ENCODE measurements around the gene PARD3.

Gene PARD3

GRCh38 chr10:34193931-34194626 lies 621.0 kb downstream of the PARD3 start:
- DNase-seq: no peak

DNA sequence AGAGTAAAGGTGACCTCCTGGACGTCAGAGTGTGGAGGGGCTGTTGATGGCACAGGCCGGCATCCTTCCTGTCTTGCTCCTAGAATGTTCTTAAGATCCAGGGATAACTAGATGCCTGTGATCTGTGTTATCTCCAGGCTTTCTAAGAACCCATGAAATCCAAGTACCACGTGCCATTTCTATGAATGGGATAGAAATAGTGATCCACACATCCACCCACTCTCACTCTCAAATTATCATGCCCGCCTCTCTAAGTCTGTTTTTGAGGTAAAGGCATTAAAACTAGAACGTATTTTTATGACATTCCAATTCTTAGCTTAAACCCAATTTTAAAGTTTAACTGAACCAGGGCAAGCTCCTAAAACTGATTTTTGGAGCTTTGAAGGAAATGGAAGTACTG lies 622.5 kb downstream of the PARD3 start:
- DNase-seq: no peak

DNA sequence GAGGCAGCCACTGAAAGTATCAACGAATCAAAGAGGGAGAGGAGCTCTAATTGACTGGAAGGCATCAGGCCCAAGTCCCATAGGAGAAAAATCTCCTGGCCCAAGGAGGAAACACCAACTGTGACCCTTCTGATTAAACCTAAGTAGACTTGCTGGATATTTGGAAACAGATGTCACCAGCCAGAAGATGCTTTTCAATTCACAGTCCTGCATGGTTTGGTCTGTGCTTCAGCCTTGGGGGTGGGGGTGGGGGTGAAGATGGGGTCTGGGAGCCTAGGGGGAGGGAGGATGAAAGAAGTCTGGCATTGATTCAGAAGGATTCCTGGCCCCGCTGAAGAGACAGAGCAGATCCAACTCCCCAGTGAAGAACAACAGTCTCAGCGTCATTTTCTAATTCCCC lies 623.7 kb downstream of the PARD3 start:
- no peak for DNase-seq

GRCh38 chr10:34190580-34190979 lies 624.5 kb downstream of the PARD3 start:
- DNase-seq: no peak

- DNase-seq: no peak
Measured at GRCh38 chr10:34189830-34190229, 625.3 kb downstream of the PARD3 start.

DNA sequence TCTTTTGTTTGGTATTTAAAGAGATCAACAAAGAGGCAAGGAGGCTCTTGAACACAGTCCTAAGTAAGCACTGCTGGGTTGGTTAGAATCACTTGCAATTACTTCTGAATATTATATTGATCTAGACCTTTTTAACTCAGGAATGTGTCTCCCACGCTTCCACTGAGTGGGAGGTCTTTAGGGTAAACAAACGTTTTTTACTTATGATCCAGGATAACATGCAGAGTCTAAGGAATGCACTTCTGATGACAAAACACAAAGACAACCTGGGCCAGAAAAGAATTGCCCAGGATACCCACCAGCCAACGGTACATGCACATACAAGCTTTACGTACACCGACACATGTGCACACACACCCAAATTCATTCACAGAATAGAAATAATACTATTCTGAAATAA lies 626.9 kb downstream of the PARD3 start:
- DNase-seq: no peak

DNA sequence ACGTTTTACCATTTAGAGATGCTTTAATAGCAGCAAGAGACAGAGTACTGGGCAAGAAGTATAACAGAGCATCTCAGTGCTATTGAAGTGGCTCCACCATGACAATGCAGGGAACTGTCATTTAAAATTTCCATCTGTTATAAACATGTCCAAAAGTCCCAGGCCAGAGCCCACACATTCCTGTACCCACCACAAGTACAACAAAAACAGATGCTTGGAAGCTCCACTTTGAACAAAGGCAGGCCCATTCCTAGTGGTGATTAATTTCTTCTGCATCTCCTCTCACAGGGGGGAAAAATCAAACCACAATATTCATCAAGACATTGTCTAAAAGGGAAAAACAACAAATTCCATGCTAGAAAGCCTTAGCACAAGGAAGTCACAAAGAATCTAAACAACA lies 627.9 kb downstream of the PARD3 start:
- DNase-seq: no peak

GRCh38 chr10:34186745-34187144 lies 628.4 kb downstream of the PARD3 start:
- DNase-seq: no peak

DNA sequence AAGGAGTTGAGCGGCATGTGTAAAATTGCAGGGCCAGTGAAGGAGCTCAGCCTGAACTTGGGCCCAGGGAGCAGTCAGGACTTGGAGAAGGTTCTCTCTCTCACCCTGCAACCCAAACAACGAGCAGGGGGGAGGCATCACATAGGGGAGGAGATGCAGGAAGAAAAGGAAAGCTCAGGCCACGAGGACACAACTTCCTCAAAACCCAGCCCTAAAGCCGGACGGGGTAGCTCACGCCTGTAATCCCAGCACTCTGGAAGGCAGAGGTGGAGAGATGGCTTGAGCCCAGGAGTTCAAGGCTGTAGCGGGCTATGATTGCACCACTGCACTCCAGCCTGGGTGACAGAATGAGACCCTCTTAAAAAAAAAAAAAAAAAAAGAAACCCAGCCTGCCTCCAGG lies 629.1 kb downstream of the PARD3 start:
- DNase-seq: no peak

- no peak for DNase-seq
Measured at GRCh38 chr10:34184939-34185386, 630.1 kb downstream of the PARD3 start.

- DNase-seq: no peak
Measured at GRCh38 chr10:34184397-34184796, 630.7 kb downstream of the PARD3 start.

- no peak for DNase-seq
Measured at GRCh38 chr10:34183016-34183796, 631.9 kb downstream of the PARD3 start.

- no peak for DNase-seq
Measured at GRCh38 chr10:34181553-34182300, 633.4 kb downstream of the PARD3 start.

DNA sequence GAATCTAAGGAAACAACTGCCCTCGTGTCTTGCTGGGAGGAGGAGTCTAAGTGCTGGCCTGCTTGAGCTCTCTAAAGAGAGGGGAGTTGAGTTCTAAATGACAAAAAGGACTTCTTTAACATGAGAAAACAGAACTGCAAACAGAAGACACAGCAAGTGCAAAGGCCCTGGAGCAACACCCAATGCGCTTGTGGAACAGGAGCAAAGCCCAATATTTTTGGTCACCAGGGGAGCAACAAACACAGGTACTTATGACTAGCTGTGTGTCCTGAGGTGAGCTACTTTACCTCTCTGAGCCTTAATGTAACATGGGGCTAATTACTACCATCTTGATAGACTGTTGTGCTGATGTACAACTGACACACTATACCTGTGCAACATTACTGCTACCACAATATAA lies 634.3 kb downstream of the PARD3 start:
- no peak for DNase-seq

- DNase-seq: no peak
Measured at GRCh38 chr10:34179280-34179679, 635.8 kb downstream of the PARD3 start.

DNA sequence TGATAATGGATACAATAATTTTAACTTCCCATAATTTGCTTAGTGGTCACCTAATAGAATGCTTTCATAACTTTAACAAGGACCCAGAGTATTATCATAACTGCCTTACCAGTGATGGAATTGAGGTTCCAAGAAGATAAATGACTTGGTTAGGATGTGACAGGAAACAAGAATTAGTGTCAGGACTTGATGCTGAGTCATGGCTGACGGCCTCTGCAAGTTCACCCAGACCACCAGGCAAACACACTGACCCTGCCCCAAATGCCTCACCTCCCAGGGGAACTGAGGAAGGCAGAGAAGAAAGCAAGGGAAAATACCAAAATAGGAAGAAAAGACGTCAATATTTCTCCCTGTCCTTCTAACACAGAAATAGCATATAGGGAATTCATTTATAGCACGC lies 636.3 kb downstream of the PARD3 start:
- DNase-seq: no peak

GRCh38 chr10:34178196-34178595 lies 636.9 kb downstream of the PARD3 start:
- DNase-seq: no peak

DNA sequence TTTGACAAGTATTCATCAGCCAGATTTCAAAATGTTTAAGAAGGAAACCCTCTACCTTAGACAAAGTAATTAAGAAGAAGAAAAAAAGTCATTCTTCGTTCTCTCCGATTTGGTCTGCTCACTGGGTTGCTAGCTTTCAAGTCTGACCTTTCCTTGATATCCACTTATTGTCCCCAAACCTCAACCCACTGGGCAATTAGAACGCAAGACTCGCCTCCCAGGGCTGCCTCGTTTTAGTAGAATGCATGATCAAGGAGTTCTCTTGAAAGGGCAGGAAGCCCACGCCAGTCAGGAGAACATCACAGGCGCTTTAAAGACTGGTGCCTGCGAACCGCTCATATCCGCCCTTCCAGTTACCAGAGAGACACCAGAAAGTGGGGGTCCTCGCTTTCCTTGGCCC lies 637.7 kb downstream of the PARD3 start:
- no peak for DNase-seq

- DNase-seq: no peak
Measured at GRCh38 chr10:34176351-34176750, 638.7 kb downstream of the PARD3 start.

DNA sequence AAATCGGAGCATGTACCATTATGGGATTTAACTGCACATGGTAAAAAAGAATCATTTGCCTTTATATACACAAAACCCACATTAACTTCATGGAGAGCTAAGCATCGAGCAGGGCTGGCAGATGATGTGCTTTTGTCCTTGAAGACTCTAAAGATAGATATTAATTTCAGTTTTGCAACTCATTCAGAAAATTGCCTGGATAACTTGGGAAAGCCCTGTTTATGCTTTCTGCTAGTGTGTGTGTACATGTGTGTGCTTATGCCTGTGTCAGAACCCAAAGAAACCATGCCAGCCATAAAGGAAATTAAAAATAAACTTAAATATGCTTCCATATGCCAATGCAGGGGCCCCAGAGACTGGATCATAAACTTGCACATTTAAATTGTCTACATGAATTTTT lies 640.0 kb downstream of the PARD3 start:
- DNase-seq: no peak

- DNase-seq: peak; percentile 71 to 74
Measured at GRCh38 chr10:34172936-34173533, 642.1 kb downstream of the PARD3 start.

- no peak for DNase-seq
Measured at GRCh38 chr10:34171957-34172527, 643.1 kb downstream of the PARD3 start.

DNA sequence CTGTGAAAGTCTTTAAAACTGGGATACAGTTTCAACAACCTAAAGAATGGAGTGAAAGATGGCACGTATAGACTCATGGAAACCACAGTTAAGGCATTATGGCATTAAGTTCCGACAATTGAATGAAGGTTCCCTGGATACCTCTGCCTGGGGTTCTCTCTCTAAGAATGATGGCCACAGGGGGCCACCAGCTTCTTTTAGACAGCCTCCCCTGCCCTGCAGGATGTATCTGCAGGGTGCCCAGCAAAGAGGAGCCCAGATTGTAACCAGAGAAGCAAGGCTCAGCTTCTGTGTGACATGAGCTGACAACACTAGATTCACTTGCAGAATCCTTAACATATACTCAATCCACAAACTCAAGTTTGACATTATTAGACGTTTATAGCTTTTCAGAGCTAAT lies 645.4 kb downstream of the PARD3 start:
- DNase-seq: no peak
